ENCODE measurements around the gene MIR17HG. TPM values are rescaled to one million over a fixed set of nuclear protein-coding genes. Genes with fewer than 3 reads are reported as not detected.

Gene MIR17HG
- total and polyA plus RNA-seq, 2 donors (not counting 1 experiment from before 2014, with no cell fraction given), result 0.42 to 3.3 TPM

DNA sequence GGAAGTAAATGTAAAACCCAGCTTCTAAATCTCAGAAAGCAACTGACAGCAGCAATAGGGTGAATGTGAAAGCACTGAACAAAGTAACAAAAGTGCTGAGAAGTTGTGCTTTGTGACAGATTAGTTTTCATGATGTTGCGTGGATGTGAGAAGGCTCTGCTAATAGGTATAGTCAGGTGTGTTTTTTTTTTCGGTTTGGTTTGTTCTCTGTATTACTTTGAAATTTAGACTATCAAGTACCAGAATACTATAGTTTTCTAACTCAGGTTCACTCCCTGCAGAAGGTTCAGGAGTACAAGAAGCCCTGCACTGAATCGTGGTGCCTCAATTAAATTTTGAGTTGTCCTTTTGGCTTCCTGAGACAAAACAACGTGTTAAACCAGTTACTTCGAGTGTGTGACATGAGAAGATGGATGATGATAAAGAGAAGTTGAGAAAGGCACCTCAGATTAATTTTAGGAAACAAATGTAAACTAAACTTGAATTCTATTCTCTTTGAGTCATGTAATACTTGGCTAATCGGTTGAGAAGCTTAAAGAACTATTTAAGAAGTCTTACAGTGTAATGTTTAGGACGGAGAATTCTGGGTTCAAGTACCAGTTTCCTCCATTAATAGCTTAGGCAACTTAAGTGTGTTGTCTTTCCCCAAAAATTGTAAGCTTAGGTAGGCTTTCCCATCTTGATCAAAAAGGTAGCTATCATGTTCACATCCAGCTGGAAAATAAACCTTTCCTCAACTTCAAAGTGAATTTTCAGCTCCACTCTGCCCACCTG, 10.3 kb downstream of the MIR17HG start:
- peaks cover 4% of the 10 kb centered on the region for H3K36me3 ChIP-seq (ENCODE audit: control insufficient read depth, insufficient read depth, low read length)
- no peak for DNase-seq (ENCODE audit: low read depth in 2 of 2)
- H3K9me3 ChIP-seq (ENCODE audit: control insufficient read depth, insufficient read depth, low read depth, low read length), result no peaks in the 10 kb centered on the region
- H4K20me1 ChIP-seq (ENCODE audit: control insufficient read depth, extremely low read depth, insufficient read depth, low read length), result no peaks in the 10 kb centered on the region
- H3K4me3 ChIP-seq (replicated peaks in 1 of 4; ENCODE audit: control extremely low read depth in 1 of 4, insufficient read depth in 1 of 4, low read depth in 3 of 4, low read length in 4 of 4), result no peak overlapping the region
- H2AFZ ChIP-seq (ENCODE audit: low read length), result no peak overlapping the region
- H3K4me1 ChIP-seq (ENCODE audit: control insufficient read depth, extremely low read depth, insufficient read depth, low read length), result no peaks in the 10 kb centered on the region
- no peaks in the 10 kb centered on the region for H3K27me3 ChIP-seq (ENCODE audit: control insufficient read depth, insufficient read depth, low read length)
- no peaks in the 10 kb centered on the region for H3K79me2 ChIP-seq (ENCODE audit: control insufficient read depth, insufficient read depth, low read length)
- no peak overlapping the region for H3K9ac ChIP-seq (ENCODE audit: insufficient read depth, low read length)
- TF ChIP-seq EZH2 (IDR thresholded peaks at IDR 0.05; ENCODE audit: low read length, missing control alignments), result no peak
- TF ChIP-seq, protein P1, sequence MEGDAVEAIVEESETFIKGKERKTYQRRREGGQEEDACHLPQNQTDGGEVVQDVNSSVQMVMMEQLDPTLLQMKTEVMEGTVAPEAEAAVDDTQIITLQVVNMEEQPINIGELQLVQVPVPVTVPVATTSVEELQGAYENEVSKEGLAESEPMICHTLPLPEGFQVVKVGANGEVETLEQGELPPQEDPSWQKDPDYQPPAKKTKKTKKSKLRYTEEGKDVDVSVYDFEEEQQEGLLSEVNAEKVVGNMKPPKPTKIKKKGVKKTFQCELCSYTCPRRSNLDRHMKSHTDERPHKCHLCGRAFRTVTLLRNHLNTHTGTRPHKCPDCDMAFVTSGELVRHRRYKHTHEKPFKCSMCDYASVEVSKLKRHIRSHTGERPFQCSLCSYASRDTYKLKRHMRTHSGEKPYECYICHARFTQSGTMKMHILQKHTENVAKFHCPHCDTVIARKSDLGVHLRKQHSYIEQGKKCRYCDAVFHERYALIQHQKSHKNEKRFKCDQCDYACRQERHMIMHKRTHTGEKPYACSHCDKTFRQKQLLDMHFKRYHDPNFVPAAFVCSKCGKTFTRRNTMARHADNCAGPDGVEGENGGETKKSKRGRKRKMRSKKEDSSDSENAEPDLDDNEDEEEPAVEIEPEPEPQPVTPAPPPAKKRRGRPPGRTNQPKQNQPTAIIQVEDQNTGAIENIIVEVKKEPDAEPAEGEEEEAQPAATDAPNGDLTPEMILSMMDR (conservative IDR thresholded peaks at IDR 0.05 in 1 of 2, IDR thresholded peaks at IDR 0.05 in 1 of 2; ENCODE audit: low read depth in 1 of 2, low read length in 2 of 2), result no peak
- no peak overlapping the region for H3K27ac ChIP-seq (ENCODE audit: insufficient read depth, low read length)
- no peak overlapping the region for H3K4me2 ChIP-seq (ENCODE audit: extremely low read depth, insufficient read depth, low read length)

- Histone ChIP-seq H3K4me3 (replicated peaks in 1 of 4; ENCODE audit: control extremely low read depth in 1 of 4, insufficient read depth in 1 of 4, low read depth in 3 of 4, low read length in 4 of 4) (no peak overlapping the region), H3K9me3 (ENCODE audit: control insufficient read depth, insufficient read depth, low read depth, low read length) (no peaks in the 10 kb centered on the region), H3K79me2 (ENCODE audit: control insufficient read depth, insufficient read depth, low read length) (no peaks in the 10 kb centered on the region), H2AFZ (ENCODE audit: low read length) (no peak overlapping the region), H3K4me1 (ENCODE audit: control insufficient read depth, extremely low read depth, insufficient read depth, low read length) (no peaks in the 10 kb centered on the region), H3K9ac (ENCODE audit: insufficient read depth, low read length) (no peak overlapping the region), H3K36me3 (ENCODE audit: control insufficient read depth, insufficient read depth, low read length) (peaks cover 4% of the 10 kb centered on the region), H3K27ac (ENCODE audit: insufficient read depth, low read length) (no peak overlapping the region), H3K4me2 (ENCODE audit: extremely low read depth, insufficient read depth, low read length) (no peak overlapping the region), H3K27me3 (ENCODE audit: control insufficient read depth, insufficient read depth, low read length) (no peaks in the 10 kb centered on the region), H4K20me1 (ENCODE audit: control insufficient read depth, extremely low read depth, insufficient read depth, low read length) (no peaks in the 10 kb centered on the region)
- no peak for TF ChIP-seq EZH2 (IDR thresholded peaks at IDR 0.05; ENCODE audit: low read length, missing control alignments)
- TF ChIP-seq, protein P1 (conservative IDR thresholded peaks at IDR 0.05 in 1 of 2, IDR thresholded peaks at IDR 0.05 in 1 of 2; ENCODE audit: low read depth in 1 of 2, low read length in 2 of 2), result no peak
- no peak for DNase-seq (ENCODE audit: low read depth in 2 of 2)
These were observed 10.9 kb downstream of the MIR17HG start for GRCh38 chr13:91358387-91358782.

DNA sequence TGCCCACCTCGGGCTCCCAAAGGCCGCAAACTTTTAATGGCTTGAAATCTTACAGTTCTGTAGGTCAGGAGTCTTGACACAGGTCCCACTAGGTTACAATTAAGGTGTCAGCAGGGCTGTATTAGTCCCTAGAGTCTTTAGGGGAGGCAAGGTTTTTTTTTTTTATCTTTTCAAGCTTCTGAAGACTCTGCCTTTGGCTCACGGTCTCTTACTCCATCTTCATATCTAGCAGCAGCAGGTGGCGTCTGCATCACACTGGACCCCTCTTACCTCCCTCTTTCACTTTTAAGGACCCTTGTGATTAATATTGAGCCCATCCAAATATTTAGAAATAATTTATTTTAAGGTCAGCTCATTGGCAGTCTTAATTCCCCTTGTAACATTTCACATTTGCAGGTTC, 11.6 kb downstream of the MIR17HG start:
- H3K27ac ChIP-seq (ENCODE audit: insufficient read depth, low read length), result no peak overlapping the region

More for the DNA sequence above, 11.6 kb downstream of the MIR17HG start:
- H3K9ac ChIP-seq (ENCODE audit: insufficient read depth, low read length), result no peak overlapping the region
- no peaks in the 10 kb centered on the region for H4K20me1 ChIP-seq (ENCODE audit: control insufficient read depth, extremely low read depth, insufficient read depth, low read length)
- H3K27me3 ChIP-seq (ENCODE audit: control insufficient read depth, insufficient read depth, low read length), result no peaks in the 10 kb centered on the region
- no peaks in the 10 kb centered on the region for H3K9me3 ChIP-seq (ENCODE audit: control insufficient read depth, insufficient read depth, low read depth, low read length)
- no peak for DNase-seq (ENCODE audit: low read depth in 2 of 2)
- H3K79me2 ChIP-seq (ENCODE audit: control insufficient read depth, insufficient read depth, low read length), result no peaks in the 10 kb centered on the region
- TF ChIP-seq EZH2 (IDR thresholded peaks at IDR 0.05; ENCODE audit: low read length, missing control alignments), result no peak
- TF ChIP-seq, protein P1 (conservative IDR thresholded peaks at IDR 0.05 in 1 of 2, IDR thresholded peaks at IDR 0.05 in 1 of 2; ENCODE audit: low read depth in 1 of 2, low read length in 2 of 2), result no peak
- H2AFZ ChIP-seq (ENCODE audit: low read length), result no peak overlapping the region
- no peaks in the 10 kb centered on the region for H3K4me1 ChIP-seq (ENCODE audit: control insufficient read depth, extremely low read depth, insufficient read depth, low read length)
- peaks cover 2% of the 10 kb centered on the region for H3K36me3 ChIP-seq (ENCODE audit: control insufficient read depth, insufficient read depth, low read length)
- H3K4me3 ChIP-seq (replicated peaks in 1 of 4; ENCODE audit: control extremely low read depth in 1 of 4, insufficient read depth in 1 of 4, low read depth in 3 of 4, low read length in 4 of 4), result no peak overlapping the region
- H3K4me2 ChIP-seq (ENCODE audit: extremely low read depth, insufficient read depth, low read length), result no peak overlapping the region

Data from fibroblast of lung (primary cell).